ENCODE results near the gene SENP7. TPM values are rescaled to one million over a fixed set of nuclear protein-coding genes. Genes with fewer than 3 reads are reported as not detected.

SENP7 gene
- total RNA-seq, 1 donor from 2014 or later = 17.9 TPM

DNA sequence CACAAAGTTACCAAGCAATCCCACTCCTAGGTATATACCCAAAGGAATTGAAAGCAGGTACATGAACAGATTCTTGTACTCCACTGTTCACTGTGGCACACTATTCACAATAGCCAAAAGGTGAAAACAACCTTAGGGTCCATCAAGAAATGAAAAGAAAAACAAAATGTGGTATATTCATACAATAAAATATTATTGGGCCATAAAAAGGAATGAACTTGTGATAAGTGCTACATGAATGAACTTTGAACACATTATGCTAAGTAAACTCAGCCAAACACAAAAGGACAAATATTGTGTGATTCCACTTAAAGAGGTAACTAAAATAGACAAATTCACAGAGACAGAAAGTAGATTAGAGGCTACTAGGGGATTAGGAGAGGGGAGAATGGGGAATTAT, 137.4 kb downstream of the SENP7 start:
- Histone ChIP-seq H3K27me3 (no peaks in the 10 kb centered on the region), H3K27ac (no peak overlapping the region), H3K4me1 (no peaks in the 10 kb centered on the region), H3K36me3 (peaks cover 0 to 14% of the 10 kb centered on the region in 2 donors), H3K4me3 (no peak overlapping the region), H3K9me3 (no peaks in the 10 kb centered on the region)
- no peak for DNase-seq (ENCODE audit: extremely low spot score in 2 of 2)
- intact Hi-C loops (cut with DNase I) = no loop called here
- no peak for TF ChIP-seq CTCF (IDR thresholded peaks at IDR 0.05)
- TF ChIP-seq POLR2A (IDR thresholded peaks at IDR 0.05) = no peak
- TF ChIP-seq POLR2AphosphoS5 (IDR thresholded peaks at IDR 0.05; ENCODE audit: insufficient read depth in 1 of 2, low read depth in 1 of 2) = no peak

DNA sequence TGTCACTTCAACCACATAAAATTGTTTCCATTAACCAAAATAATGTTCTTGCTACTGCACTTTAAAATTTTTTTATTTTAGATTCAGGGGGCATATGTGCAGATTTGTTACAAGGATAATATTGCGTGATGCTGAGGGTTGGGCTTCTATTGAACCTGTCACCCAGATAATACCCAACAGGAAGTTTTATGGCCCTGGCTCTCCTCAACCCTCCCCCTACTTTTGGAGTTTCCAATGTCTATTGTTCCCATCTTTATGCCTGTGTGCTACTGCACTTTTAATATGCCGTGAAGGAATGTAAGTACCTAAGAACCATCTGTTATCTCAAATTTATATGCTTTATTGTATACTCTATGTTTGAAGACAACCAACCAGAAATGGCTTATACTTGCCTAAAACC, 150.6 kb downstream of the SENP7 start:
- no peaks in the 10 kb centered on the region for H3K27me3 ChIP-seq

GRCh38 chr3:101351829-101352228, 161.2 kb downstream of the SENP7 start:
- no peak for TF ChIP-seq POLR2A (IDR thresholded peaks at IDR 0.05)
- TF ChIP-seq CTCF (IDR thresholded peaks at IDR 0.05) = no peak
- no peak for TF ChIP-seq POLR2AphosphoS5 (IDR thresholded peaks at IDR 0.05; ENCODE audit: insufficient read depth in 1 of 2, low read depth in 1 of 2)
- H3K27me3 ChIP-seq = no peaks in the 10 kb centered on the region
- DNase-seq (ENCODE audit: extremely low spot score in 2 of 2) = no peak
- H3K4me3 ChIP-seq = no peak overlapping the region
- no peaks in the 10 kb centered on the region for H3K9me3 ChIP-seq
- intact Hi-C loops (cut with DNase I) = no loop called here
- H3K4me1 ChIP-seq = no peaks in the 10 kb centered on the region
- peaks cover 0 to 3% of the 10 kb centered on the region in 2 donors for H3K36me3 ChIP-seq
- no peak overlapping the region for H3K27ac ChIP-seq

More for the DNA sequence above, 150.6 kb downstream of the SENP7 start:
- Histone ChIP-seq H3K4me3 (no peak overlapping the region), H3K9me3 (no peaks in the 10 kb centered on the region), H3K4me1 (no peaks in the 10 kb centered on the region), H3K36me3 (peaks cover 0 to 19% of the 10 kb centered on the region in 2 donors), H3K27ac (no peak overlapping the region)
- intact Hi-C loops (cut with DNase I) = no loop called here
- DNase-seq (ENCODE audit: extremely low spot score in 2 of 2) = no peak
- TF ChIP-seq CTCF (IDR thresholded peaks at IDR 0.05) (no peak), POLR2AphosphoS5 (IDR thresholded peaks at IDR 0.05; ENCODE audit: insufficient read depth in 1 of 2, low read depth in 1 of 2) (no peak), POLR2A (IDR thresholded peaks at IDR 0.05) (no peak)

DNA sequence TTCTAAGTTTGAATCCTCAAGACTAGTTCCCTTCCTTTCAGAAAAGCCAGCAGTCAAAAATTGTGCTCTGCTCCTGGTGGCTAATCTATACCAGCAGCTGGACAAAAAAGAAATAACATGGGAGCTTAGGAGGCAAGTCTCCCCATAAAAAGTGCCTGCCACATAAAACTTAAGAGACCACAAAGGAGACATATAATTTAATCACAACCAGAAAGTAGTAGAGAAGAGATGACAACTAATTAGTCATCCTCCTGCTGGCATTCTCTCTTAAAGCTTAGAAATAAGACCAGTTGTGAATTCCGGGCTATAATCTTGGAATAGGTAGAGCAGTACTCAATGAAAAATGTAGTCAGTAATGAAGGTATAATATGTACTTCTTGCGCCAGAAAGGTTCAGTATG, 172.4 kb downstream of the SENP7 start:
- Histone ChIP-seq H3K4me3 (no peak overlapping the region), H3K36me3 (peaks cover 0 to 9% of the 10 kb centered on the region in 2 donors), H3K27ac (no peak overlapping the region), H3K4me1 (no peaks in the 10 kb centered on the region), H3K9me3 (no peaks in the 10 kb centered on the region), H3K27me3 (no peaks in the 10 kb centered on the region)
- no peak for DNase-seq (ENCODE audit: extremely low spot score in 2 of 2)
- intact Hi-C loops (cut with DNase I) = no loop called here
- TF ChIP-seq POLR2AphosphoS5 (IDR thresholded peaks at IDR 0.05; ENCODE audit: insufficient read depth in 1 of 2, low read depth in 1 of 2) (no peak), POLR2A (IDR thresholded peaks at IDR 0.05) (no peak), CTCF (IDR thresholded peaks at IDR 0.05) (no peak)

DNA sequence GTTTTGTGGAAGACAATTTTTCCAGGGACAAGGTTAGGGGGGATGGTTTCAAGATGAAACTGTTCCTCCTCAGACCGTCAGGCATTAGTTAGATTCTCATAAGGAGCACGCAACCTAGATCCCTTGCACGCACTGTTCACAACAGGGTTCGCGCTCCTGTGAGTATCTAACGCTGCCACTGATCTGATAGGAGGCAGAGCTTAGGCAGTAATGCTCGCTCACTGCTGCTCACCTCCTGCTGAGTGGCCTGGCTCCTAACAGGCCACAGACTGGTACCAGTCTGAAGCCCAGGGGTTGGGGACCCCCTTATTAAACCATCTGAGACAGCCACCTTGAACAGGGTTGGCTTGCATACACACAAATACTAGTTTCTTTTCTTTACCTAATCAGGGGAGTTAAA, 179.1 kb downstream of the SENP7 start:
- no peaks in the 10 kb centered on the region for H3K27me3 ChIP-seq
- H3K27ac ChIP-seq = no peak overlapping the region
- H3K9me3 ChIP-seq = no peaks in the 10 kb centered on the region
- intact Hi-C loops (cut with DNase I) = no loop called here
- no peak for DNase-seq (ENCODE audit: extremely low spot score in 2 of 2)
- no peak overlapping the region for H3K4me3 ChIP-seq
- no peaks in the 10 kb centered on the region for H3K4me1 ChIP-seq
- peaks cover 0 to 9% of the 10 kb centered on the region in 2 donors for H3K36me3 ChIP-seq
- no peak for TF ChIP-seq POLR2A (IDR thresholded peaks at IDR 0.05)

Data from vagina (tissue), 2 donors.